HepG2 (cell line): ENCODE measurements around the gene NPAS2. TPM values are rescaled to one million over a fixed set of nuclear protein-coding genes. Genes with fewer than 3 reads are reported as not detected.

Experiments used
- ATAC-seq: fragments of 200-7000 bp; cut with Tn5 transposase; 3 replicates; pipeline ENCODE4 v1.9.1; 2020; ENCODE audit warnings: mild to moderate bottlenecking, moderate library complexity
- BruUV-seq: library from RNA; stranded (reverse); fragments of 400-500 nt; replicated peaks from 2 replicates; lab custom pipeline; 2021; lab: Mats Ljungman, UMichigan
- CTCF ChIA-PET: fragments of 300-600 bp; formaldehyde crosslinking; extraction: SDS; loops from one replicate; lab custom pipeline; 2021; ENCODE audit warnings: low total read pairs, inconsistent platforms, low intra/inter-chr PET ratio; lab: Yijun Ruan, JAX
- POLR2A ChIA-PET: fragments of 350-600 bp; sonication (Branson Sonifier 250); formaldehyde crosslinking; loops from one replicate; lab custom pipeline; 2020; ENCODE audit warnings: antibody characterized with exemption, inconsistent platforms; lab: Yijun Ruan, JAX
- DNase-seq: peaks from one replicate; pipeline ENCODE4 v3.0.0-alpha.2; 2015; ENCODE audit warnings: low spot score
- FAIRE-seq: peaks from 3 replicates; lab custom pipeline; 2011; peaks lifted over from hg19 to GRCh38; lab: Jason Lieb, UNC
- H2AFZ ChIP-seq: one replicate; pipeline ENCODE4 v1.6.1; 2011; ENCODE audit warnings: low read length, inconsistent platforms
- H3K27ac ChIP-seq: fragments of 300-600 bp; 3 replicates; pipeline ENCODE4 v1.8.0; 2011; ENCODE audit warnings: mixed run types, mild to moderate bottlenecking, mixed read lengths, low read length, inconsistent platforms; ENCODE audit not compliant: insufficient read depth; ENCODE audit errors: extremely low read length
- H3K27me3 ChIP-seq, 2 experiments: fragments of 200-600 bp in 1 of 2; 2 replicates in 1 of 2; 3 replicates in 1 of 2; pipeline versions ENCODE4 v1.6.0 to v1.8.0; 2011; ENCODE audit warnings: low read length in 2 of 2, mild to moderate bottlenecking in 2 of 2, moderate library complexity in 2 of 2, inconsistent platforms in 1 of 2; ENCODE audit not compliant: insufficient read depth in 2 of 2, control insufficient read depth in 1 of 2
- H3K36me3 ChIP-seq, 2 experiments: fragments of 200-600 bp in 1 of 2; replicated peaks in 1 of 2; 2 replicates in 1 of 2; 3 replicates in 1 of 2; pipeline versions ENCODE4 v1.5.1 to v1.8.0; 2011; ENCODE audit warnings: low read length in 2 of 2, inconsistent platforms in 1 of 2; ENCODE audit not compliant: insufficient read depth in 2 of 2, control insufficient read depth in 1 of 2
- H3K4me1 ChIP-seq: 2 replicates; pipeline ENCODE4 v1.5.1; 2012; ENCODE audit warnings: low read length, inconsistent platforms; ENCODE audit not compliant: insufficient read depth
- H3K4me2 ChIP-seq: 2 replicates; pipeline ENCODE4 v1.6.0; 2011; ENCODE audit warnings: low read depth, low read length, inconsistent platforms
- H3K4me3 ChIP-seq, 3 experiments: fragments of 200-600 bp in 1 of 3; sonication (generic), shearing (Covaris generic) in 1 of 3; replicated peaks in 1 of 3; 2 replicates each; pipeline ENCODE4 v1.5.1; 2011 to 2016; ENCODE audit warnings: low read length in 3 of 3, inconsistent platforms in 2 of 3, low read depth in 2 of 3, mild to moderate bottlenecking in 2 of 3, control low read depth in 1 of 3, mixed read lengths in 1 of 3; ENCODE audit not compliant: insufficient read depth in 1 of 3
- H3K79me2 ChIP-seq: one replicate; pipeline ENCODE4 v1.6.1; 2011; ENCODE audit warnings: low read length, inconsistent platforms; ENCODE audit not compliant: insufficient read depth
- H3K9ac ChIP-seq: 2 replicates; pipeline ENCODE4 v1.6.0; 2011; ENCODE audit warnings: mild to moderate bottlenecking, low read depth, low read length, inconsistent platforms; ENCODE audit not compliant: insufficient read depth
- H3K9me3 ChIP-seq: 2 replicates; pipeline ENCODE4 v1.5.1; 2012; ENCODE audit warnings: mild to moderate bottlenecking, low read length
- H4K20me1 ChIP-seq: 2 replicates; pipeline ENCODE4 v1.6.0; 2011; ENCODE audit warnings: inconsistent platforms, mild to moderate bottlenecking, low read length, moderate library complexity; ENCODE audit not compliant: insufficient read depth
- CEBPB ChIP-seq: IDR thresholded peaks from 2 replicates; pipeline ENCODE4 v1.6.1; 2011; ENCODE audit warnings: low read depth, low read length, improper control_type of control experiment, borderline replicate concordance
- GLI4 ChIP-seq: sonication (generic); formaldehyde crosslinking; IDR thresholded peaks from 2 replicates; pipeline ENCODE4 v1.5.1; 2020; ENCODE audit warnings: missing genetic modification reagents, mild to moderate bottlenecking, moderate library complexity, borderline replicate concordance
- HHEX ChIP-seq: IDR thresholded peaks from 2 replicates; pipeline ENCODE4 v1.6.1; 2016; ENCODE audit warnings: control low read depth
- ZKSCAN1 ChIP-seq: fragments of 150-350 bp; IDR thresholded peaks from 2 replicates; pipeline ENCODE4 v1.6.1; 2014; ENCODE audit warnings: low read length
- ZNF44 ChIP-seq: sonication (generic); formaldehyde crosslinking; IDR thresholded peaks from 2 replicates; pipeline ENCODE4 v1.5.1; 2020; ENCODE audit warnings: mild to moderate bottlenecking, missing genetic modification reagents
- ZNF460 ChIP-seq: sonication (generic); formaldehyde crosslinking; IDR thresholded peaks from 2 replicates; pipeline ENCODE4 v1.5.1; 2020; ENCODE audit warnings: missing genetic modification reagents, mild to moderate bottlenecking, borderline replicate concordance
- ZNF558 ChIP-seq: sonication (generic); formaldehyde crosslinking; IDR thresholded peaks from 2 replicates; pipeline ENCODE4 v1.9.0; 2022; ENCODE audit warnings: mild to moderate bottlenecking, missing genetic modification reagents, borderline replicate concordance
- ZNF598 ChIP-seq: sonication (generic); formaldehyde crosslinking; IDR thresholded peaks from 2 replicates; pipeline ENCODE4 v1.5.1; 2020; ENCODE audit warnings: mild to moderate bottlenecking, missing genetic modification reagents, borderline replicate concordance
- ZNF713 ChIP-seq: sonication (generic); formaldehyde crosslinking; IDR thresholded peaks from 2 replicates; pipeline ENCODE4 v1.4.0; 2020; ENCODE audit warnings: mild to moderate bottlenecking, missing genetic modification reagents
- ZNF788 ChIP-seq: sonication (generic); formaldehyde crosslinking; IDR thresholded peaks from 2 replicates; pipeline ENCODE4 v1.5.0; 2020; ENCODE audit warnings: mild to moderate bottlenecking, missing genetic modification reagents, borderline replicate concordance
- WGBS: methylation state at CpG from one replicate; pipeline ENCODE4 v1.1.6; 2017; ENCODE audit warnings: low lambda C conversion rate; 5-methylcytosine and 5-hydroxymethylcytosine counted together
- in situ Hi-C: cut with HindIII; loops from 2 replicates; pipeline ENCODE4 v1.10.0; 2017; ENCODE audit warnings: low pct_unique_long_range_greater_than_20kb; ENCODE audit not compliant: extremely low pct_ligation_motif_present
- intact Hi-C: fragments of 100-400 bp; cut with micrococcal nuclease; formaldehyde crosslinking; loops from one replicate; pipeline ENCODE4 v1.10.0; 2022; ENCODE audit not compliant: unreplicated experiment
- polyA plus RNA-seq, 8 experiments: library from polyadenylated mRNA; depleted of rRNA in 3 of 8; stranded (reverse) in 7 of 8; unstranded in 1 of 8; fragments of >200 nt; fragmentation: Illumina TruSeq in 4 of 8; extraction: Trizol in 4 of 8; gene quantifications; 2 replicates each; pipeline versions ENCODE4 v1.2.1 to v1.2.3, GENCODE V29; 2011 to 2016; ENCODE audit warnings: low read depth in 4 of 8, missing spikeins in 1 of 8, mixed read lengths in 1 of 8; ENCODE audit not compliant: insufficient read depth in 1 of 8
- total RNA-seq, 5 experiments: library from RNA; depleted of rRNA; stranded (reverse); fragments of >200 nt; fragmentation: Illumina TruSeq; extraction: Trizol; gene quantifications; 2 replicates each; pipeline ENCODE4 v1.2.3, GENCODE V29; 2016; ENCODE audit warnings: low read depth in 1 of 5
- TF ChIP-seq, protein P1 (sequence below): sonication (generic); formaldehyde crosslinking; IDR thresholded peaks from 2 replicates; pipeline ENCODE4 v1.4.0; 2020; ENCODE audit warnings: missing genetic modification reagents
- TF ChIP-seq, protein P2 (sequence below): sonication (generic); formaldehyde crosslinking; IDR thresholded peaks from 2 replicates; pipeline ENCODE4 v1.4.0; 2020; ENCODE audit warnings: mild to moderate bottlenecking, missing genetic modification reagents
- TF ChIP-seq, protein P3 (sequence below): IDR thresholded peaks from 2 replicates; pipeline ENCODE4 v1.6.1; 2016

The NPAS2 gene
- total and polyA plus RNA-seq, 2 of the 13 experiments (the other 11 are each of a cell fraction or from before 2014, with no cell fraction given): 14.8 to 37.5 TPM

DNA sequence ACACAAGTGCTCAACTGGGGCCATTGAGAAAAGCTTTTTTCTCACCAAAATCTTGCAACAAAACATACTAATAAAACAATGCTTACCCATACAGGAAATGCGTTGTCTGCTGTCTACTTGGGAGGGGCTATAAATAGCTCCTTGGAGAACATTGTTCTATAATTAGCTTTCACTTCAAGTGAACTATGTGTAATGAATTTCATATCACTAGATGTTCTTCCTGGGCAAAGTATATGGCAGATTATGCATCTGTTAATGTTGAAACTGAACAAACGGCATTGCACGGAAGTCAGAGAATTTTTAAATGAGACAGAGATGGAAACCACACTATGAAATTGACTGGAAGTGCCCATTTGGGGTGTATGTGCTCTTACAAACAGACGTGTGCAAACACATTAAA lies 6.4 kb upstream of the NPAS2 start:
- no peak for FAIRE-seq
- in situ Hi-C loops (no loop called here), intact Hi-C loops (no loop called here)
- Histone ChIP-seq H3K79me2 (no peaks in the 10 kb centered on the region), H3K4me1 (peaks cover 59% of the 10 kb centered on the region), H3K36me3 (no peaks in the 10 kb centered on the region), H3K27me3 (no peaks in the 10 kb centered on the region; a peak in 1 of 5 replicates), H3K4me3 (no peak overlapping the region), H4K20me1 (no peaks in the 10 kb centered on the region), H3K4me2 (no peak overlapping the region), H3K27ac (no peak overlapping the region), H3K9me3 (no peaks in the 10 kb centered on the region), H3K9ac (no peak overlapping the region), H2AFZ (no peak overlapping the region)
- TF ChIP-seq ZNF44 (CRISPR knock-in tag): no peak
- no peak for TF ChIP-seq ZNF598 (CRISPR knock-in tag)
- TF ChIP-seq, protein P1, sequence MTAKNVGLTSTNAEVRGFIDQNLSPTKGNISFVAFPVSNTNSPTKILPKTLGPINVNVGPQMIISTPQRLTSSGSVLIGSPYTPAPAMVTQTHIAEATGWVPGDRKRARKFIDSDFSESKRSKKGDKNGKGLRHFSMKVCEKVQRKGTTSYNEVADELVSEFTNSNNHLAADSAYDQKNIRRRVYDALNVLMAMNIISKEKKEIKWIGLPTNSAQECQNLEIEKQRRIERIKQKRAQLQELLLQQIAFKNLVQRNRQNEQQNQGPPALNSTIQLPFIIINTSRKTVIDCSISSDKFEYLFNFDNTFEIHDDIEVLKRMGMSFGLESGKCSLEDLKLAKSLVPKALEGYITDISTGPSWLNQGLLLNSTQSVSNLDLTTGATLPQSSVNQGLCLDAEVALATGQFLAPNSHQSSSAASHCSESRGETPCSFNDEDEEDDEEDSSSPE (CRISPR knock-in tag): no peak
- TF ChIP-seq GLI4 (CRISPR knock-in tag): no peak
- no peak for TF ChIP-seq ZNF788
- TF ChIP-seq, protein P2, sequence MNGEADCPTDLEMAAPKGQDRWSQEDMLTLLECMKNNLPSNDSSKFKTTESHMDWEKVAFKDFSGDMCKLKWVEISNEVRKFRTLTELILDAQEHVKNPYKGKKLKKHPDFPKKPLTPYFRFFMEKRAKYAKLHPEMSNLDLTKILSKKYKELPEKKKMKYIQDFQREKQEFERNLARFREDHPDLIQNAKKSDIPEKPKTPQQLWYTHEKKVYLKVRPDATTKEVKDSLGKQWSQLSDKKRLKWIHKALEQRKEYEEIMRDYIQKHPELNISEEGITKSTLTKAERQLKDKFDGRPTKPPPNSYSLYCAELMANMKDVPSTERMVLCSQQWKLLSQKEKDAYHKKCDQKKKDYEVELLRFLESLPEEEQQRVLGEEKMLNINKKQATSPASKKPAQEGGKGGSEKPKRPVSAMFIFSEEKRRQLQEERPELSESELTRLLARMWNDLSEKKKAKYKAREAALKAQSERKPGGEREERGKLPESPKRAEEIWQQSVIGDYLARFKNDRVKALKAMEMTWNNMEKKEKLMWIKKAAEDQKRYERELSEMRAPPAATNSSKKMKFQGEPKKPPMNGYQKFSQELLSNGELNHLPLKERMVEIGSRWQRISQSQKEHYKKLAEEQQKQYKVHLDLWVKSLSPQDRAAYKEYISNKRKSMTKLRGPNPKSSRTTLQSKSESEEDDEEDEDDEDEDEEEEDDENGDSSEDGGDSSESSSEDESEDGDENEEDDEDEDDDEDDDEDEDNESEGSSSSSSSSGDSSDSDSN: no peak
- no peak for TF ChIP-seq ZKSCAN1
- TF ChIP-seq ZNF713: no peak
- TF ChIP-seq ZNF558 (CRISPR knock-in tag): no peak
- no peak for TF ChIP-seq HHEX (CRISPR knock-in tag)
- TF ChIP-seq ZNF460 (CRISPR knock-in tag): no peak
- no peak for TF ChIP-seq CEBPB
- TF ChIP-seq, protein P3, sequence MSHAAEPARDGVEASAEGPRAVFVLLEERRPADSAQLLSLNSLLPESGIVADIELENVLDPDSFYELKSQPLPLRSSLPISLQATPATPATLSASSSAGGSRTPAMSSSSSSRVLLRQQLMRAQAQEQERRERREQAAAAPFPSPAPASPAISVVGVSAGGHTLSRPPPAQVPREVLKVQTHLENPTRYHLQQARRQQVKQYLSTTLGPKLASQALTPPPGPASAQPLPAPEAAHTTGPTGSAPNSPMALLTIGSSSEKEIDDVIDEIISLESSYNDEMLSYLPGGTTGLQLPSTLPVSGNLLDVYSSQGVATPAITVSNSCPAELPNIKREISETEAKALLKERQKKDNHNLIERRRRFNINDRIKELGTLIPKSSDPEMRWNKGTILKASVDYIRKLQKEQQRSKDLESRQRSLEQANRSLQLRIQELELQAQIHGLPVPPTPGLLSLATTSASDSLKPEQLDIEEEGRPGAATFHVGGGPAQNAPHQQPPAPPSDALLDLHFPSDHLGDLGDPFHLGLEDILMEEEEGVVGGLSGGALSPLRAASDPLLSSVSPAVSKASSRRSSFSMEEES (CRISPR knock-in tag): no peak
- no peak for ATAC-seq
- 82% methylated on average over 4 of the region's 4 CpGs for WGBS
- DNase-seq: no peak
- ChIA-PET POLR2A (interaction anchor here (1.2 kb wide), 1 partner anchor 21 kb away, joined by 3 read pairs; no protein-coding TSS in a partner anchor), CTCF (no interaction called here)
- BruUV-seq: no TSS peak
